Natural killer cell (primary cell): ENCODE results near the gene ITGA3. TPM values are rescaled to one million over a fixed set of nuclear protein-coding genes. Genes with fewer than 3 reads are reported as not detected.

Source experiments
- ATAC-seq, 3 donors: fragments of 150-1000 bp in 2 of 3; fragments of 200-7000 bp in 1 of 3; cut with Tn5 transposase; 1 replicate in 1 of 3; 2 replicates in 2 of 3; pipeline ENCODE4 v1.10.0; 2021; ENCODE audit warnings: mild to moderate bottlenecking in 2 of 3, moderate library complexity in 2 of 3
- DNase-seq, 2 donors: peaks; one replicate each; pipeline versions ENCODE4 v3.0.0 to v3.0.0-alpha.2; 2013 to 2021; ENCODE audit warnings: mixed read lengths in 1 of 2
- H3K27ac ChIP-seq: one replicate; pipeline ENCODE4 v1.5.1; 2013; ENCODE audit warnings: mild to moderate bottlenecking, low read length
- H3K27me3 ChIP-seq: one replicate; pipeline ENCODE4 v1.6.1; 2013; ENCODE audit warnings: low read length; ENCODE audit not compliant: control insufficient read depth, insufficient read depth
- H3K36me3 ChIP-seq: one replicate; pipeline ENCODE4 v1.6.1; 2013; ENCODE audit warnings: low read length; ENCODE audit not compliant: control insufficient read depth, insufficient read depth
- H3K4me1 ChIP-seq: one replicate; pipeline ENCODE4 v1.6.1; 2013; ENCODE audit warnings: low read length; ENCODE audit not compliant: control insufficient read depth, insufficient read depth
- H3K4me3 ChIP-seq: one replicate; pipeline ENCODE4 v1.5.1; 2013; ENCODE audit warnings: low read length
- H3K9me3 ChIP-seq: one replicate; pipeline ENCODE4 v1.6.1; 2013; ENCODE audit warnings: low read length; ENCODE audit not compliant: control insufficient read depth, insufficient read depth
- H3K27ac Mint-ChIP-seq, 2 donors: one replicate each; pipeline ENCODE4 v1.8.0; 2022; ENCODE audit warnings: mild to moderate bottlenecking in 2 of 2, mixed read lengths in 2 of 2, moderate library complexity in 1 of 2
- H3K27me3 Mint-ChIP-seq, 2 donors: one replicate each; pipeline ENCODE4 v1.8.0; 2022; ENCODE audit warnings: low read depth in 2 of 2, mixed read lengths in 2 of 2
- H3K36me3 Mint-ChIP-seq: one replicate; pipeline ENCODE4 v1.8.0; 2022; ENCODE audit warnings: mixed read lengths
- H3K4me1 Mint-ChIP-seq, 2 donors: one replicate each; pipeline ENCODE4 v1.8.0; 2022; ENCODE audit warnings: mixed read lengths in 2 of 2
- H3K4me3 Mint-ChIP-seq: one replicate; pipeline ENCODE4 v1.8.0; 2022; ENCODE audit warnings: mild to moderate bottlenecking, moderate library complexity, mixed read lengths
- H3K9me3 Mint-ChIP-seq, 2 donors: one replicate each; pipeline ENCODE4 v1.8.0; 2022; ENCODE audit warnings: mixed read lengths in 2 of 2
- CTCF ChIP-seq: fragments of 200-600 bp; IDR thresholded peaks from one replicate; pipeline ENCODE4 v1.8.0; 2022; ENCODE audit warnings: antibody characterized with exemption
- WGBS: methylation state at CpG from one replicate; pipeline ENCODE4 v1.1.7; 2013; ENCODE audit warnings: missing lambda C conversion rate; ENCODE audit not compliant: insufficient coverage; 5-methylcytosine and 5-hydroxymethylcytosine counted together
- intact Hi-C: fragments of 100-400 bp; cut with micrococcal nuclease; formaldehyde crosslinking; loops from one replicate; pipeline ENCODE4 v1.14.2; 2022
- total RNA-seq, 4 donors: library from RNA; stranded (reverse); fragments of 120-200 nt in 1 of 4; gene quantifications; one replicate each; pipeline versions ENCODE4 v1.2.3 to v1.2.4, GENCODE V29; 2013 to 2022

ITGA3 gene
- total RNA-seq, 3 donors from 2014 or later (not counting 1 experiment from before 2014, with no cell fraction given), result 0.47 to 2.8 (median 1.4) TPM

DNA sequence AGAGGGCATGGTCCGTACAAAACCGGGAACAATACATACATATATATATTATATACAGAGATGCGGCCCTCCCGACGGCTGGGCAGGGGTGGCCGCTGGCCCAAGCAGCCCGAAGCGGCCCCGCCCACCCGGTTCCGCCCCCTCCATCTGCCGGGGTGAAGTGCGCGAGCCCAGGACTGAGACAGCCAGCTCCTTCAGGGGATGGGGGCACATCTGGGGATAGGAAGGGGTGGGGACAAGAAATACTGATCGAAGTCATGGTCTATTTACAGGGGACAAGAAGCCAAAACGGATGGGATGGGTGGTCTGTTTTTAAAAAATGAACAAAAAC is 77.8 kb downstream of the ITGA3 start:
- Mint-ChIP-seq H3K9me3 (no peaks in the 10 kb centered on the region), H3K27me3 (peaks cover 2 to 8% of the 10 kb centered on the region in 2 donors), H3K4me3 (no peak overlapping the region), H3K27ac (peak overlapping the region in 1 of 2 donors; percentile 37), H3K36me3 (no peaks in the 10 kb centered on the region), H3K4me1 (peaks cover 9 to 51% of the 10 kb centered on the region in 2 donors)
- WGBS, result 85% methylated on average over 14 of the region's 16 CpGs
- intact Hi-C loops, result loop anchor here (5.0 kb wide), 1 partner anchor 34 kb away; the partner anchor contains the start of gene SGCA
- H3K9me3 ChIP-seq, result no peaks in the 10 kb centered on the region
- peaks cover 45% of the 10 kb centered on the region for H3K36me3 ChIP-seq
- no peak overlapping the region for H3K4me3 ChIP-seq
- ATAC-seq (no peak), DNase-seq (no peak)
- no peak overlapping the region for H3K27ac ChIP-seq
- peaks cover 22% of the 10 kb centered on the region for H3K4me1 ChIP-seq
- peaks cover 8% of the 10 kb centered on the region for H3K27me3 ChIP-seq
- no peak for TF ChIP-seq CTCF

- Mint-ChIP-seq H3K27ac (peak overlapping the region in 1 of 2 donors; percentile 37), H3K36me3 (no peaks in the 10 kb centered on the region), H3K27me3 (peaks cover 0 to 6% of the 10 kb centered on the region in 2 donors), H3K9me3 (no peaks in the 10 kb centered on the region), H3K4me3 (no peak overlapping the region), H3K4me1 (peaks cover 6 to 50% of the 10 kb centered on the region in 2 donors)
- Histone ChIP-seq H3K27ac (no peak overlapping the region), H3K4me1 (peaks cover 18% of the 10 kb centered on the region), H3K4me3 (no peak overlapping the region), H3K27me3 (peaks cover 5% of the 10 kb centered on the region), H3K36me3 (peaks cover 52% of the 10 kb centered on the region), H3K9me3 (no peaks in the 10 kb centered on the region)
- ATAC-seq (no peak), DNase-seq (no peak)
- TF ChIP-seq CTCF, result no peak
- WGBS, result 90% methylated on average over 16 of the region's 16 CpGs
- intact Hi-C loops, result loop anchor here (5.0 kb wide), 1 partner anchor 33 kb away; the partner anchor contains the start of gene SGCA
Measured at GRCh38 chr17:50134206-50135110, 78.5 kb downstream of the ITGA3 start.

- peaks cover 17 to 55% of the 10 kb centered on the region in 2 donors for H3K4me1 Mint-ChIP-seq
- no peaks in the 10 kb centered on the region for H3K9me3 Mint-ChIP-seq
- peaks cover 0 to 6% of the 10 kb centered on the region in 2 donors for H3K27me3 Mint-ChIP-seq
- H3K27me3 ChIP-seq, result peaks cover 4% of the 10 kb centered on the region
- H3K9me3 ChIP-seq, result no peaks in the 10 kb centered on the region
- H3K27ac ChIP-seq, result no peak overlapping the region
- H3K36me3 Mint-ChIP-seq, result no peaks in the 10 kb centered on the region
- WGBS, result 98% methylated on average over 16 of the region's 16 CpGs
- DNase-seq (no peak), ATAC-seq (no peak)
- TF ChIP-seq CTCF, result no peak
- H3K36me3 ChIP-seq, result peaks cover 62% of the 10 kb centered on the region
- no peak overlapping the region for H3K4me3 ChIP-seq
- peaks cover 20% of the 10 kb centered on the region for H3K4me1 ChIP-seq
- no peak overlapping the region for H3K4me3 Mint-ChIP-seq
- intact Hi-C loops, result no loop called here
- H3K27ac Mint-ChIP-seq, result no peak overlapping the region
Measured at GRCh38 chr17:50135316-50136095, 79.6 kb downstream of the ITGA3 start.
